ENCODE results near the gene VIPR2.

VIPR2 gene

GRCh38 chr7:159148430-159149395 lies 4.0 kb upstream of the VIPR2 start:
- TF ChIP-seq, protein P1, sequence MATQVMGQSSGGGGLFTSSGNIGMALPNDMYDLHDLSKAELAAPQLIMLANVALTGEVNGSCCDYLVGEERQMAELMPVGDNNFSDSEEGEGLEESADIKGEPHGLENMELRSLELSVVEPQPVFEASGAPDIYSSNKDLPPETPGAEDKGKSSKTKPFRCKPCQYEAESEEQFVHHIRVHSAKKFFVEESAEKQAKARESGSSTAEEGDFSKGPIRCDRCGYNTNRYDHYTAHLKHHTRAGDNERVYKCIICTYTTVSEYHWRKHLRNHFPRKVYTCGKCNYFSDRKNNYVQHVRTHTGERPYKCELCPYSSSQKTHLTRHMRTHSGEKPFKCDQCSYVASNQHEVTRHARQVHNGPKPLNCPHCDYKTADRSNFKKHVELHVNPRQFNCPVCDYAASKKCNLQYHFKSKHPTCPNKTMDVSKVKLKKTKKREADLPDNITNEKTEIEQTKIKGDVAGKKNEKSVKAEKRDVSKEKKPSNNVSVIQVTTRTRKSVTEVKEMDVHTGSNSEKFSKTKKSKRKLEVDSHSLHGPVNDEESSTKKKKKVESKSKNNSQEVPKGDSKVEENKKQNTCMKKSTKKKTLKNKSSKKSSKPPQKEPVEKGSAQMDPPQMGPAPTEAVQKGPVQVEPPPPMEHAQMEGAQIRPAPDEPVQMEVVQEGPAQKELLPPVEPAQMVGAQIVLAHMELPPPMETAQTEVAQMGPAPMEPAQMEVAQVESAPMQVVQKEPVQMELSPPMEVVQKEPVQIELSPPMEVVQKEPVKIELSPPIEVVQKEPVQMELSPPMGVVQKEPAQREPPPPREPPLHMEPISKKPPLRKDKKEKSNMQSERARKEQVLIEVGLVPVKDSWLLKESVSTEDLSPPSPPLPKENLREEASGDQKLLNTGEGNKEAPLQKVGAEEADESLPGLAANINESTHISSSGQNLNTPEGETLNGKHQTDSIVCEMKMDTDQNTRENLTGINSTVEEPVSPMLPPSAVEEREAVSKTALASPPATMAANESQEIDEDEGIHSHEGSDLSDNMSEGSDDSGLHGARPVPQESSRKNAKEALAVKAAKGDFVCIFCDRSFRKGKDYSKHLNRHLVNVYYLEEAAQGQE (IDR thresholded peaks at IDR 0.05; ENCODE audit: insufficient read depth in 1 of 2, low read depth in 2 of 2, low read length in 2 of 2): no peak
- no peak for TF ChIP-seq FOXP2 (optimal IDR thresholded peaks at IDR 0.05; ENCODE audit: borderline replicate concordance, extremely low read depth, extremely low read length, insufficient read depth)
- TF ChIP-seq POLR2AphosphoS5 (IDR thresholded peaks at IDR 0.05; ENCODE audit: low read depth, low read length): no peak
- TF ChIP-seq SIN3A (IDR thresholded peaks at IDR 0.05; ENCODE audit: borderline replicate concordance, insufficient read depth, low read length): no peak
- no peak for TF ChIP-seq TAF1 (IDR thresholded peaks at IDR 0.05; ENCODE audit: borderline replicate concordance, insufficient read depth, low read length)

- no peak for TF ChIP-seq FOXP2 (optimal IDR thresholded peaks at IDR 0.05; ENCODE audit: borderline replicate concordance, extremely low read depth, extremely low read length, insufficient read depth)
- TF ChIP-seq POLR2AphosphoS5 (IDR thresholded peaks at IDR 0.05; ENCODE audit: low read depth, low read length): no peak
- TF ChIP-seq, protein P1 (IDR thresholded peaks at IDR 0.05; ENCODE audit: insufficient read depth in 1 of 2, low read depth in 2 of 2, low read length in 2 of 2): no peak
- no peak for TF ChIP-seq SIN3A (IDR thresholded peaks at IDR 0.05; ENCODE audit: borderline replicate concordance, insufficient read depth, low read length)
- no peak for TF ChIP-seq TAF1 (IDR thresholded peaks at IDR 0.05; ENCODE audit: borderline replicate concordance, insufficient read depth, low read length)
These were observed 3.0 kb upstream of the VIPR2 start for GRCh38 chr7:159147687-159148086.

DNA sequence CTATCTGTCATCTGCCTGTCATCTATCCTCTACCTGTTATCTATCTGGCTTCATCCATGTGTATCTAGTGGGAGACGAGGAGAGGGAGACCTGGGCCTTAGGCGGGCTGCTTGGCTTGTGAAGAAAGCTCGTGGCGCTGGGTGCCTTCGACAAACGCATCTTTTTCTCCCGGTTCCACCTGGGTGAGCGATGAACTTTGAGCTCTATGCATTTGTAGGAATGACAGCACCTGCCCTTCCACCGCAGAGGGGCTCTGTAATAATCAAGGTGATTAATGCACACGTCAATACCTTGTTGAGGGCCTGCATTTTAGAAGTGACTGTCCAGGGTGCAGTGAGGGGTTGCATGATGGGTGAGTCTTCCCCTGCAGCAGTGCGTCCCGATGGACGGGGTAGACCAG lies 2.6 kb upstream of the VIPR2 start:
- no peak for TF ChIP-seq POLR2AphosphoS5 (IDR thresholded peaks at IDR 0.05; ENCODE audit: low read depth, low read length)
- no peak for TF ChIP-seq SIN3A (IDR thresholded peaks at IDR 0.05; ENCODE audit: borderline replicate concordance, insufficient read depth, low read length)
- no peak for TF ChIP-seq TAF1 (IDR thresholded peaks at IDR 0.05; ENCODE audit: borderline replicate concordance, insufficient read depth, low read length)
- no peak for TF ChIP-seq FOXP2 (optimal IDR thresholded peaks at IDR 0.05; ENCODE audit: borderline replicate concordance, extremely low read depth, extremely low read length, insufficient read depth)
- TF ChIP-seq, protein P1 (IDR thresholded peaks at IDR 0.05; ENCODE audit: insufficient read depth in 1 of 2, low read depth in 2 of 2, low read length in 2 of 2): no peak

DNA sequence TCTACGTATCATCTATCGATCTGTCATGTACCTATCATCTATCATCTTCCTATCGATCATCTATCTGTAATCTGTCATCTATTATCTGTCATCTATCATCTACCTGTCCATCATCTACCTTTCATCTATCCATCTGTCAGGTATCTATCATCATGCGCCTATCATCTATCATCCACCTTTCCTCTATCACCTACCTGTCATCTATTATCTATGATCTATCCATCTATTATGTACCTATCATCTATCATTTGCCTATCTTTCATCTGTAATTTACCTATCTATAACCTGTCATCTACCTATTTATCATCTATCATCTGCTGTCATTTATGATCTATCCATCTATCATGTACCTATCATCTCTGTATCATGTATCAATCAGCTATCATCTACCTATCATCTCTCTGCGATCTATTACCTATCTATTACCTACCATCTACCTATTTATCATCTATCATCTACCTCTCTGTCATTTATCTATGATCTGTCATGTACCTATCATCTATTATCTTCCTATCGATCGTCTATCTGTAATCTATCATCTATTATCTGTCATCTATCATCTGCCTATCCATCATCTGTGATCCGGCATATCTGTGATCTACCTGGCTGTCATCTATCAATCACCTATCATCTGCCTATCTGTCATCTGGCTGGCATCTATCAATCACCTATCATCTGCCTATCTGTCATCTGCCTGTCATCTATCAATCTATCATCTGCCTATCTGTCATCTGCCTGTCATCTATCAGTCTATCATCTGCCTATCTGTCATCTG lies 1.6 kb upstream of the VIPR2 start:
- TF ChIP-seq FOXP2 (optimal IDR thresholded peaks at IDR 0.05; ENCODE audit: borderline replicate concordance, extremely low read depth, extremely low read length, insufficient read depth) (no peak), SIN3A (IDR thresholded peaks at IDR 0.05; ENCODE audit: borderline replicate concordance, insufficient read depth, low read length) (no peak), POLR2AphosphoS5 (IDR thresholded peaks at IDR 0.05; ENCODE audit: low read depth, low read length) (no peak), TAF1 (IDR thresholded peaks at IDR 0.05; ENCODE audit: borderline replicate concordance, insufficient read depth, low read length) (no peak)
- TF ChIP-seq, protein P1 (IDR thresholded peaks at IDR 0.05; ENCODE audit: insufficient read depth in 1 of 2, low read depth in 2 of 2, low read length in 2 of 2): no peak
